ENCODE results near the gene NEURL2.
"Not testable (repeated sequence)": the region's sequence is repeated elsewhere in the genome, so short reads cannot be mapped to it uniquely, and the experiment has no call there.

DNA sequence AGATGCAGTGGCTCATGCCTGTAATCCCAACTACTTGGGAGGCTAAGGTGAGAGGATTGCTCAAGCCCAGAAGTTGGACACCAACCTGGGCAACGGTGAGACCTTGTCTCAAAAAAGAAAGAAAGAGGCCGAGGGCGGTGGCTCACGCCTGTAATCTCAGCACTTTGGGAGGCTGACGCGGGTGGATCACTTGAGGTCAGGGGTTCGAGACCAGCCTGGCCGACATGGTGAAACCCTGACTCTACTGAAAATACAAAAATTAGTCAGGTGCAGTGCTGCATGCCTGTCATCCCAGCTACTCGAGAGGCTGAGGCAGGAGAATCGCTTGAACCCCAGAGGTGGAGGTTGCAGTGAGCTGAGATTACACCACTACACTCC is 16.9 kb downstream of the NEURL2 start:
- not testable (repeated sequence) for TF ChIP-seq ZNF70 (CRISPR knock-in tag; IDR thresholded peaks at IDR 0.05); ZNF8 (CRISPR knock-in tag; IDR thresholded peaks at IDR 0.05); PATZ1 (CRISPR knock-in tag; IDR thresholded peaks at IDR 0.05; ENCODE audit: borderline replicate concordance); ZFP3 (CRISPR knock-in tag; IDR thresholded peaks at IDR 0.05); ZNF565 (CRISPR knock-in tag; conservative IDR thresholded peaks at IDR 0.05; ENCODE audit: low read depth)
- TF ChIP-seq, protein P1, sequence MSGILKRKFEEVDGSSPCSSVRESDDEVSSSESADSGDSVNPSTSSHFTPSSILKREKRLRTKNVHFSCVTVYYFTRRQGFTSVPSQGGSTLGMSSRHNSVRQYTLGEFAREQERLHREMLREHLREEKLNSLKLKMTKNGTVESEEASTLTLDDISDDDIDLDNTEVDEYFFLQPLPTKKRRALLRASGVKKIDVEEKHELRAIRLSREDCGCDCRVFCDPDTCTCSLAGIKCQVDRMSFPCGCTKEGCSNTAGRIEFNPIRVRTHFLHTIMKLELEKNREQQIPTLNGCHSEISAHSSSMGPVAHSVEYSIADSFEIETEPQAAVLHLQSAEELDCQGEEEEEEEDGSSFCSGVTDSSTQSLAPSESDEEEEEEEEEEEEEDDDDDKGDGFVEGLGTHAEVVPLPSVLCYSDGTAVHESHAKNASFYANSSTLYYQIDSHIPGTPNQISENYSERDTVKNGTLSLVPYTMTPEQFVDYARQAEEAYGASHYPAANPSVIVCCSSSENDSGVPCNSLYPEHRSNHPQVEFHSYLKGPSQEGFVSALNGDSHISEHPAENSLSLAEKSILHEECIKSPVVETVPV (CRISPR knock-in tag; IDR thresholded peaks at IDR 0.05) = not testable (repeated sequence)

Measured in SK-N-SH treated with all-trans-retinoic acid at 6 μM for 48 hours (cell line).